ENCODE data around the gene PLCG2.

DNA sequence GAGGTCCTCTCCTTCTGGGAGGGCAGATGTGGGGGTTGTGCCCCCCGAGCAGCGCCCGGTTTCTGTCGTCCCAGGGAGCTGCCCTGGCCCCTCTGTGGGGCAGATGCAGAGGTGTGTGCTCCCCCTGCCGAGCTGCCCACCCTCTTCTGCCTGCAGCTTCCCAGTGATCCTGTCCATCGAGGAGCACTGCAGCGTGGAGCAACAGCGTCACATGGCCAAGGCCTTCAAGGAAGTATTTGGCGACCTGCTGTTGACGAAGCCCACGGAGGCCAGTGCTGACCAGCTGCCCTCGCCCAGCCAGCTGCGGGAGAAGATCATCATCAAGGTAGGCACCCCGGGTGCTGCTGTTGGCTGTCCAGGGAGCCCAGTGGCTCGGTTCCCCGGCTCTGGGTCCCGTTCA is 121.4 kb downstream of the PLCG2 start:
- TF ChIP-seq, protein P1, sequence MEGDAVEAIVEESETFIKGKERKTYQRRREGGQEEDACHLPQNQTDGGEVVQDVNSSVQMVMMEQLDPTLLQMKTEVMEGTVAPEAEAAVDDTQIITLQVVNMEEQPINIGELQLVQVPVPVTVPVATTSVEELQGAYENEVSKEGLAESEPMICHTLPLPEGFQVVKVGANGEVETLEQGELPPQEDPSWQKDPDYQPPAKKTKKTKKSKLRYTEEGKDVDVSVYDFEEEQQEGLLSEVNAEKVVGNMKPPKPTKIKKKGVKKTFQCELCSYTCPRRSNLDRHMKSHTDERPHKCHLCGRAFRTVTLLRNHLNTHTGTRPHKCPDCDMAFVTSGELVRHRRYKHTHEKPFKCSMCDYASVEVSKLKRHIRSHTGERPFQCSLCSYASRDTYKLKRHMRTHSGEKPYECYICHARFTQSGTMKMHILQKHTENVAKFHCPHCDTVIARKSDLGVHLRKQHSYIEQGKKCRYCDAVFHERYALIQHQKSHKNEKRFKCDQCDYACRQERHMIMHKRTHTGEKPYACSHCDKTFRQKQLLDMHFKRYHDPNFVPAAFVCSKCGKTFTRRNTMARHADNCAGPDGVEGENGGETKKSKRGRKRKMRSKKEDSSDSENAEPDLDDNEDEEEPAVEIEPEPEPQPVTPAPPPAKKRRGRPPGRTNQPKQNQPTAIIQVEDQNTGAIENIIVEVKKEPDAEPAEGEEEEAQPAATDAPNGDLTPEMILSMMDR (IDR thresholded peaks at IDR 0.05; ENCODE audit: poor library complexity) = no peak
- no peak for TF ChIP-seq EZH2phosphoT487 (IDR thresholded peaks at IDR 0.05; ENCODE audit: low read depth, severe bottlenecking, unreplicated experiment)
- no peak for TF ChIP-seq EZH2 (IDR thresholded peaks at IDR 0.05; ENCODE audit: borderline replicate concordance)
